Daoy (cell line): Measurements from ENCODE around the gene NOTCH2. TPM values are rescaled to one million over a fixed set of nuclear protein-coding genes. Genes with fewer than 3 reads are reported as not detected.
"Not testable (repeated sequence)": the region's sequence is repeated elsewhere in the genome, so short reads cannot be mapped to it uniquely, and the experiment has no call there.

Experiments used
- DNase-seq: peaks from one replicate; pipeline ENCODE4 v3.0.0-alpha.2; 2015; ENCODE audit warnings: low read depth
- total RNA-seq: library from RNA; depleted of rRNA; stranded (reverse); fragments of >200 nt; shearing (Covaris generic); gene quantifications from 2 replicates; pipeline ENCODE4 v1.2.3, GENCODE V29; 2014; rRNA removed

NOTCH2 gene
- total RNA-seq, result 97.1 and 101 TPM in 2 replicates

GRCh38 chr1:120069067-120069919 lies at the start of gene NOTCH2:
Gene NOTCH2, minus strand, starts transcription at chr1:120069662. Its CDS starts 256 bp downstream, at chr1:120069406.
- peak; percentile 54 for DNase-seq

GRCh38 chr1:120117371-120118177 lies 48.1 kb upstream of the NOTCH2 start:
- DNase-seq, result not testable (repeated sequence)

- DNase-seq, result not testable (repeated sequence)
Observed at GRCh38 chr1:120116094-120116493, 46.6 kb upstream of the NOTCH2 start.

GRCh38 chr1:120113134-120113533 lies 43.7 kb upstream of the NOTCH2 start:
- DNase-seq, result not testable (repeated sequence)

GRCh38 chr1:120112212-120112611 lies 42.8 kb upstream of the NOTCH2 start:
- DNase-seq, result peak; percentile 50

GRCh38 chr1:120111771-120112170 lies 42.3 kb upstream of the NOTCH2 start:
- DNase-seq, result not testable (repeated sequence)

- not testable (repeated sequence) for DNase-seq
Observed at GRCh38 chr1:120111008-120111407, 41.5 kb upstream of the NOTCH2 start.

- not testable (repeated sequence) for DNase-seq
Observed at GRCh38 chr1:120109656-120110055, 40.2 kb upstream of the NOTCH2 start.

GRCh38 chr1:120109180-120109579 lies 39.7 kb upstream of the NOTCH2 start:
- not testable (repeated sequence) for DNase-seq

GRCh38 chr1:120105288-120105687 lies 35.8 kb upstream of the NOTCH2 start:
- DNase-seq, result not testable (repeated sequence)

- not testable (repeated sequence) for DNase-seq
Observed at GRCh38 chr1:120103768-120104167, 34.3 kb upstream of the NOTCH2 start.

GRCh38 chr1:120101593-120101992 lies 32.1 kb upstream of the NOTCH2 start:
- not testable (repeated sequence) for DNase-seq

- DNase-seq, result not testable (repeated sequence)
Observed at GRCh38 chr1:120100590-120100989, 31.1 kb upstream of the NOTCH2 start.

GRCh38 chr1:120098986-120099759 lies 29.7 kb upstream of the NOTCH2 start:
- not testable (repeated sequence) for DNase-seq

GRCh38 chr1:120096981-120097545 lies 27.6 kb upstream of the NOTCH2 start:
- DNase-seq, result not testable (repeated sequence)

- DNase-seq, result not testable (repeated sequence)
Observed at GRCh38 chr1:120093548-120094181, 24.2 kb upstream of the NOTCH2 start.

- not testable (repeated sequence) for DNase-seq
Observed at GRCh38 chr1:120092232-120093218, 23.1 kb upstream of the NOTCH2 start.

GRCh38 chr1:120090830-120091229 lies 21.4 kb upstream of the NOTCH2 start:
- DNase-seq, result not testable (repeated sequence)

GRCh38 chr1:120087959-120088358 lies 18.5 kb upstream of the NOTCH2 start:
- peak; percentile 93 for DNase-seq

GRCh38 chr1:120069920-120070214 lies 405 bp upstream of the NOTCH2 start:
- not testable (repeated sequence) for DNase-seq
